RKO (cell line): Measurements from ENCODE around the gene ZNF396.

Experiments
- DNase-seq: peaks from one replicate; pipeline ENCODE4 v3.0.0-alpha.2; 2016; ENCODE audit warnings: low spot score

The ZNF396 gene

GRCh38 chr18:35376742-35377695, at the start of gene ZNF396:
ZNF396 (minus strand) TSS chr18:35377337; CDS start chr18:35374292, 3,045 bp downstream.
- peak; percentile 55 for DNase-seq

GRCh38 chr18:35426786-35427185, 49.6 kb upstream of the ZNF396 start:
- no peak for DNase-seq

- DNase-seq = no peak
Observed at GRCh38 chr18:35424356-35424755, 47.2 kb upstream of the ZNF396 start.

- no peak for DNase-seq
Observed at GRCh38 chr18:35422237-35422636, 45.1 kb upstream of the ZNF396 start.

GRCh38 chr18:35418610-35419009, 41.5 kb upstream of the ZNF396 start:
- no peak for DNase-seq

- DNase-seq = no peak
Observed at GRCh38 chr18:35417223-35417622, 40.1 kb upstream of the ZNF396 start.

GRCh38 chr18:35415511-35416073, 38.5 kb upstream of the ZNF396 start:
- no peak for DNase-seq

GRCh38 chr18:35413163-35413511, 36.0 kb upstream of the ZNF396 start:
- DNase-seq = no peak

- no peak for DNase-seq
Observed at GRCh38 chr18:35411625-35412351, 34.7 kb upstream of the ZNF396 start.

GRCh38 chr18:35410561-35410960, 33.4 kb upstream of the ZNF396 start:
- no peak for DNase-seq

- DNase-seq = no peak
Observed at GRCh38 chr18:35409911-35410310, 32.8 kb upstream of the ZNF396 start.

GRCh38 chr18:35408843-35409261, 31.7 kb upstream of the ZNF396 start:
- no peak for DNase-seq

GRCh38 chr18:35407871-35408481, 30.8 kb upstream of the ZNF396 start:
- DNase-seq = peak; percentile 77

- DNase-seq = no peak
Observed at GRCh38 chr18:35406666-35407065, 29.5 kb upstream of the ZNF396 start.

- DNase-seq = no peak
Observed at GRCh38 chr18:35397976-35398375, 20.8 kb upstream of the ZNF396 start.

- no peak for DNase-seq
Observed at GRCh38 chr18:35393716-35394115, 16.6 kb upstream of the ZNF396 start.

GRCh38 chr18:35392375-35392774, 15.2 kb upstream of the ZNF396 start:
- DNase-seq = no peak

GRCh38 chr18:35390951-35391700, 14.0 kb upstream of the ZNF396 start:
- no peak for DNase-seq

- DNase-seq = no peak
Observed at GRCh38 chr18:35389095-35389618, 12.0 kb upstream of the ZNF396 start.

GRCh38 chr18:35387152-35387571, 10.0 kb upstream of the ZNF396 start:
- DNase-seq = peak; percentile 24

- peak; percentile 52 for DNase-seq
Observed at GRCh38 chr18:35386600-35387100, 9.5 kb upstream of the ZNF396 start.
